DOHH2 (cell line): Measurements from ENCODE around the gene ANKRD29.

ENCODE experiments used
- H3F3A ChIP-seq: fragments of 200-600 bp; sonication (generic), shearing (Covaris generic); 2 replicates; pipeline ENCODE4 v1.6.0; 2016; ENCODE audit warnings: antibody characterized with exemption, mild to moderate bottlenecking; ENCODE audit not compliant: control insufficient read depth, insufficient read depth
- H3K27ac ChIP-seq: fragments of 200-600 bp; sonication (generic); 2 replicates; pipeline ENCODE4 v1.5.1; 2014; ENCODE audit warnings: low read depth, mild to moderate bottlenecking, low read length, moderate library complexity
- H3K27me3 ChIP-seq: fragments of 200-600 bp; sonication (generic); 2 replicates; pipeline ENCODE4 v1.6.1; 2014; ENCODE audit warnings: mild to moderate bottlenecking, low read length, mixed read lengths; ENCODE audit not compliant: control insufficient read depth
- H3K36me3 ChIP-seq: fragments of 200-600 bp; sonication (generic); 2 replicates; pipeline ENCODE4 v1.6.1; 2014; ENCODE audit warnings: mild to moderate bottlenecking, low read length, moderate library complexity, mixed read lengths; ENCODE audit not compliant: control insufficient read depth
- H3K4me1 ChIP-seq: fragments of 200-600 bp; sonication (generic); 2 replicates; pipeline ENCODE4 v1.6.1; 2014; ENCODE audit warnings: mild to moderate bottlenecking, low read length, mixed read lengths; ENCODE audit not compliant: control insufficient read depth
- H3K4me2 ChIP-seq: fragments of 200-600 bp; sonication (generic); 2 replicates; pipeline ENCODE4 v1.6.0; 2014; ENCODE audit warnings: mild to moderate bottlenecking, low read length, moderate library complexity
- H3K4me3 ChIP-seq: fragments of 200-600 bp; sonication (generic); 2 replicates; pipeline ENCODE4 v1.5.1; 2014; ENCODE audit warnings: mild to moderate bottlenecking, low read length, mixed read lengths
- H3K79me2 ChIP-seq: fragments of 200-600 bp; sonication (generic); 2 replicates; pipeline ENCODE4 v1.6.1; 2014; ENCODE audit warnings: mild to moderate bottlenecking, low read length, mixed read lengths; ENCODE audit not compliant: control insufficient read depth
- H3K9me2 ChIP-seq: fragments of 200-600 bp; sonication (generic); replicated peaks from 2 replicates; pipeline ENCODE4 v1.6.1; 2014; ENCODE audit warnings: mild to moderate bottlenecking, low read length, mixed read lengths; ENCODE audit not compliant: control insufficient read depth
- H3K9me3 ChIP-seq: fragments of 200-600 bp; sonication (generic); 2 replicates; pipeline ENCODE4 v1.6.1; 2014; ENCODE audit warnings: antibody characterized with exemption, low read length, mixed read lengths; ENCODE audit not compliant: control insufficient read depth, insufficient read depth
- H4K20me1 ChIP-seq: fragments of 200-600 bp; sonication (generic); 2 replicates; pipeline ENCODE4 v1.6.0; 2014; ENCODE audit warnings: low read depth, mild to moderate bottlenecking, antibody characterized with exemption, low read length, moderate library complexity; ENCODE audit not compliant: control insufficient read depth, insufficient read depth
- CTCF ChIP-seq: fragments of 200-600 bp; sonication (generic); IDR thresholded peaks from one replicate; pipeline ENCODE4 v1.5.1; 2014; ENCODE audit warnings: antibody characterized with exemption, mild to moderate bottlenecking, low read depth, low read length; ENCODE audit not compliant: poor library complexity, severe bottlenecking
- EZH2phosphoT487 ChIP-seq: fragments of 200-600 bp; sonication (generic); IDR thresholded peaks from 2 replicates; pipeline ENCODE4 v1.6.1; 2017; ENCODE audit warnings: borderline replicate concordance, mild to moderate bottlenecking, antibody characterized with exemption, low read length, moderate library complexity, mixed read lengths

ANKRD29 gene

GRCh38 chr18:23658285-23658684 lies 4.4 kb downstream of the ANKRD29 start:
- TF ChIP-seq CTCF (no peak), EZH2phosphoT487 (no peak)
- Histone ChIP-seq H3K9me2 (no peaks in the 10 kb centered on the region), H3K4me2 (no peak overlapping the region), H3K27ac (no peak overlapping the region), H4K20me1 (no peaks in the 10 kb centered on the region), H3F3A (no peaks in the 10 kb centered on the region), H3K9me3 (no peaks in the 10 kb centered on the region), H3K4me1 (no peaks in the 10 kb centered on the region), H3K79me2 (no peaks in the 10 kb centered on the region), H3K4me3 (no peak overlapping the region), H3K36me3 (no peaks in the 10 kb centered on the region), H3K27me3 (peaks cover 29% of the 10 kb centered on the region)

GRCh38 chr18:23652232-23652631 lies 10.5 kb downstream of the ANKRD29 start:
- Histone ChIP-seq H3K4me2 (no peak overlapping the region), H3F3A (no peaks in the 10 kb centered on the region), H3K4me1 (no peaks in the 10 kb centered on the region), H3K27ac (no peak overlapping the region), H3K9me3 (no peaks in the 10 kb centered on the region), H3K9me2 (no peaks in the 10 kb centered on the region), H4K20me1 (no peaks in the 10 kb centered on the region), H3K27me3 (peaks cover 14% of the 10 kb centered on the region), H3K79me2 (no peaks in the 10 kb centered on the region), H3K4me3 (no peak overlapping the region), H3K36me3 (no peaks in the 10 kb centered on the region)
- TF ChIP-seq CTCF (no peak), EZH2phosphoT487 (no peak)

- no peak overlapping the region for H3K27ac ChIP-seq
- H3F3A ChIP-seq = no peaks in the 10 kb centered on the region
- H3K36me3 ChIP-seq = no peaks in the 10 kb centered on the region
- H3K9me3 ChIP-seq = no peaks in the 10 kb centered on the region
- TF ChIP-seq CTCF (no peak), EZH2phosphoT487 (no peak)
- H3K4me1 ChIP-seq = no peaks in the 10 kb centered on the region
- H3K4me3 ChIP-seq = no peak overlapping the region
- H3K4me2 ChIP-seq = no peak overlapping the region
- H3K9me2 ChIP-seq = no peaks in the 10 kb centered on the region
- H3K79me2 ChIP-seq = no peaks in the 10 kb centered on the region
- no peaks in the 10 kb centered on the region for H4K20me1 ChIP-seq
- H3K27me3 ChIP-seq = peaks cover 14% of the 10 kb centered on the region
These were observed 11.5 kb downstream of the ANKRD29 start for GRCh38 chr18:23650968-23651927.
